ENCODE measurements around the gene PNISR.
A peak's percentile ranks its signal among the peaks of the same experiment; 100 is the strongest.
"Not testable (repeated sequence)": the region's sequence is repeated elsewhere in the genome, so short reads cannot be mapped to it uniquely, and the experiment has no call there.

PNISR gene, protein sequence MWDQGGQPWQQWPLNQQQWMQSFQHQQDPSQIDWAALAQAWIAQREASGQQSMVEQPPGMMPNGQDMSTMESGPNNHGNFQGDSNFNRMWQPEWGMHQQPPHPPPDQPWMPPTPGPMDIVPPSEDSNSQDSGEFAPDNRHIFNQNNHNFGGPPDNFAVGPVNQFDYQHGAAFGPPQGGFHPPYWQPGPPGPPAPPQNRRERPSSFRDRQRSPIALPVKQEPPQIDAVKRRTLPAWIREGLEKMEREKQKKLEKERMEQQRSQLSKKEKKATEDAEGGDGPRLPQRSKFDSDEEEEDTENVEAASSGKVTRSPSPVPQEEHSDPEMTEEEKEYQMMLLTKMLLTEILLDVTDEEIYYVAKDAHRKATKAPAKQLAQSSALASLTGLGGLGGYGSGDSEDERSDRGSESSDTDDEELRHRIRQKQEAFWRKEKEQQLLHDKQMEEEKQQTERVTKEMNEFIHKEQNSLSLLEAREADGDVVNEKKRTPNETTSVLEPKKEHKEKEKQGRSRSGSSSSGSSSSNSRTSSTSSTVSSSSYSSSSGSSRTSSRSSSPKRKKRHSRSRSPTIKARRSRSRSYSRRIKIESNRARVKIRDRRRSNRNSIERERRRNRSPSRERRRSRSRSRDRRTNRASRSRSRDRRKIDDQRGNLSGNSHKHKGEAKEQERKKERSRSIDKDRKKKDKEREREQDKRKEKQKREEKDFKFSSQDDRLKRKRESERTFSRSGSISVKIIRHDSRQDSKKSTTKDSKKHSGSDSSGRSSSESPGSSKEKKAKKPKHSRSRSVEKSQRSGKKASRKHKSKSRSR

DNA sequence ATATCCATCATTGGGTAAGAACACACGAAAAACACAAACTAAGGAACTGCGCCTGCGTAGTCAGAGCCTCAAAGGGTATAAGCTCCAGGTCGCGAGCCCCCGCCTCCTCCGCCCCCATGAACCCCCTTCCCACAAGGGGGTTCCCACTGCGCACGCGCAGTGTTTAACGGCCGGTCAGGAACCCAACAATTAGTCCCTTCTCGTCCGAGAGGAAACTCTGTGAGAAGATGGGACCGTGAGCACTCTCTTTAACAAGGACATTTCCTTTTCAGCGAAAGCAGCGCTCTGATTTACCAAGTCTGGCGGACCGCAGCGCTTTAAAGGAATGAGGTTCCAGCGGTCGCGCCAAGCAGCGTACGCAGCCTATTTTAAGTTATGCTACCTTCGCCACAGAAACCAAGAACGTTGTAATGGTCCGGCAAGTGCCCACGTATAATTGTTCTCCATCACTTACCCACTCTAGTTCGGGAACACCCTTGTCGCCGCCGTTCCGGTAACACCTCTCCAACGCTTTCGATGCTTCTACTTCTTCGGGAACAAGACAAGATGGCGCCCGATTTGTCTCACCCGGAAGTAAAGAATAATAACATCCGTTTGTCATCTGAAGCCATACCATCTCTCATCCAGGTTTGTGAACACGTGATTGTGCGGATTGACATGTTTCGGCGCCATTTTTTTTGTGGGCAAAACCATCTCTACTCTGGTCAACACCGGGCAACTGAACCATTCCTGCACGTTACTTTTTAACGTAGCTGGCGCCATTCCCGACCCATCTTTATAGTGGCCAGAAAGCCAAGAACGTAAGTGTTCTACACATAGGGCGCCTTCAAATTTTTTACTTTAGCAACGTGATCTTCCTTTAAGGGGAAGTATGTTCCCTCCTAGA, at the start of gene PNISR:
TSS of gene PNISR (minus strand) at position 548 of the 886 bp plus-strand sequence. CDS start 10,649 bp downstream, outside the sequence.
- DNase-seq (ENCODE audit: low read depth): peak; percentile 99

DNA sequence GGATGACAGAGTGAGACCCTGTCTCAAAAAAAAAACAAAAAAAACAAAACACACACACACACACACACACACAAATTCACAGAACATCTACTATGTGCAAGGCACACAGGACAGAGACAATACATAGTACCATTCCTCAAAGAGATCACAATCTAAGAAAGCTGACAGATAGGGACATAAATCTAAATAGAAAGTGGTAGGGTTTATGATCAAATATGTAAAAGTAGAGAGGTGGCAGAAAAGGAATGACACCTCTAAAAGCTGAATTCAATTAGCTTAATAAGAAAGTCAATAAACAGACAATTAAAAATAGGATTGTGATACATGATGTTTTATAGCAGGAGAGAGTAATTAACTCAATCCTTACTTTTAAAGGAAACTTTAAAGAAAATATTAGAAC, 48.6 kb upstream of the PNISR start:
- DNase-seq (ENCODE audit: low read depth): no peak

DNA sequence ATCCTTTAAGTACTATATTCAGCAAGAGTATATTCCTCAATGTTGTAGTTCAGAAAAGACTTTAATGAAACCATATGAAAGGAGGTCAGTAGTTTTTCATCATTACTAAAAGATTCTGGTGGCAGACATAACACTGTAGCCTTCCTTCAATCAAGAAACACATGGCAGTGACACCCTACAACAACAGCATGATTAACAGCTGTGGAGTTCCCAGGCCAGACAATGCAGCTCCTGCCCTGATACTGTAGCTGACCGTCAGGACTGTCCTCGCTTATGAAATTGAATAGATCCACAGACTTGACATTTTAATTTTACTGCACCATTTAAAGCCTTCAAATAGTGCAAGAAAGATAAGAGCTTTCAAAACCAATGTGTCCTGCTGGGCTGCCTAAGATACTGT, 46.5 kb upstream of the PNISR start:
- no peak for DNase-seq (ENCODE audit: low read depth)

DNA sequence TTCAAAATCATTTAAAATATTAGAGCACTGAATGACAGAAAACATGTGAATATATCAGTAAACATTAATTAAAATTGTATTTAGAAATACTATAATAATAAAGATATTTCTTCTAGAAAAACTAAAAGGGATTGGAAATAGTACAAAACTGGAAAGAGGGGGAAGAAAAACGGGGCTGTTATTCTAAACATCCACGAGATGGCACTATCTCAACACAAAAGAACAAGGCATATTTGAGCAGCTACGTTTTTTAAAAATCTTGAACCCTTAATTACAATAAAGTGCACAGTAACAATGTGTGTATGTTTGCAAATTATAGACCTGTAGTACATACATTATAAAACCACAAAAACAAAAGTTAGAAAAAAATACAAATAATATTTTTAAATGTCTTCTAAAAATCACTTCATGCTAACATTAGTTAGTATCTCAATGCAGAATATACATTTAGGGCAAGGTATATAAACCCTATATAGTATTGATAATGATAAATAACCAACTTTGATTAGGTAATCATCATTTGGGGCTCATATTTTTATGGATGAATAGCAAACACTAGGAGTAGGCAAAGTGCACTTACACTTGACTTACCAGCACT, 42.5 kb upstream of the PNISR start:
- DNase-seq (ENCODE audit: low read depth): peak; percentile 24

DNA sequence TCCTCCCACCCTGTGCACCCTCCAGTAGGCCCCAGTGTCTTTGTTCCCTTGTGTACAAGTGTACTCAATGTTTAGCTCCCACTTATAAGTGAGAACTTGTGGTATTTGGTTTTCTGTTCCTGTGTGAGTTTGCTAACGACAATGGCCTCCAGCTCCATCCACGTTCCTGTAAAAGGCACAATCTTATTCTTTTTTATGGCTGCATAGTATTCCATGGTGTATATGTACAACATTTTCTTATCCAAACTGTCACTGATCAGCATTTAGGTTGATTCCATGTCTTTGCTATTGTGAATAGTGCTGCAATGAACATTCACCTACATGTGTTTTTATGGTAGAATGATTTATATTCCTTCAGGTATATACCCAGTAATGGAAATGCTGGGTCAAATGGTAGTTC, 34.0 kb upstream of the PNISR start:
- not testable (repeated sequence) for DNase-seq (ENCODE audit: low read depth)

DNA sequence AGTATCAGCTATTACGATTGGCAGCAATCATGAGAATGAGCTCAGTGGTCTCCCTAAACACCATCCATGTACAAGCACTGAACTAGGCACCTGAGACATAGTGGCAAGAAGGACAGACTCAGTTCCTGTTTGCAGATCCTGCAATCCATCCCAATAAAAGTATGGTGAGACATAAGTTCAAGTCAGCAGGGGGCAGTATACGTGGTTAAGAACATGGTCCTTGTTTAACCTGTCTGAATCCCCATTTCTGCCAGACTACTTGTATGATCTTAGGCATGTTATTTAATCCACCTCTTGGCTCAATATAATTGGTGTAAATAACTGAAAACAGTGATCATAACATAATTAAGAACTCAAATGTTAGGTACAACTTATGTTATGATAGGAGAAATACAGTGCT, 33.2 kb upstream of the PNISR start:
- peak; percentile 60 for DNase-seq (ENCODE audit: low read depth)

DNA sequence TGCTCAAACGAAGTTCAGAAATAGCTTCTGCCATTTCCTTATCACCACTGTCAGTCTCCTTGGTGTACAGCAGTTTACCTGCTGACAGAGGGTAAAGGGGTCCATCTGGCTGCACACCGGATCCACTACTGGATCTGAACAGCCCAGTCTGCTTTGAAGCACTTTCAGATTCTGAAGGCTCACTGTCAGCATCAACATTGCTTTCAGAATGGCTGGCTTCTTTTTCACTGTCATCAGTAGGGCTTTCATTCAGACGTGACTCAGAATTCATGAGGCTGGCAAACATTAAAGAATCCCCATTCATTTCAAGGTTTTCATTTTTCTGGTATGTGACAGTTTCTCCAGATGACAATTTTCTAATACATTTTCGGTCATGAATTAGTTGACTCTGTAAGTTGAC, 21.0 kb upstream of the PNISR start:
- no peak for DNase-seq (ENCODE audit: low read depth)

DNA sequence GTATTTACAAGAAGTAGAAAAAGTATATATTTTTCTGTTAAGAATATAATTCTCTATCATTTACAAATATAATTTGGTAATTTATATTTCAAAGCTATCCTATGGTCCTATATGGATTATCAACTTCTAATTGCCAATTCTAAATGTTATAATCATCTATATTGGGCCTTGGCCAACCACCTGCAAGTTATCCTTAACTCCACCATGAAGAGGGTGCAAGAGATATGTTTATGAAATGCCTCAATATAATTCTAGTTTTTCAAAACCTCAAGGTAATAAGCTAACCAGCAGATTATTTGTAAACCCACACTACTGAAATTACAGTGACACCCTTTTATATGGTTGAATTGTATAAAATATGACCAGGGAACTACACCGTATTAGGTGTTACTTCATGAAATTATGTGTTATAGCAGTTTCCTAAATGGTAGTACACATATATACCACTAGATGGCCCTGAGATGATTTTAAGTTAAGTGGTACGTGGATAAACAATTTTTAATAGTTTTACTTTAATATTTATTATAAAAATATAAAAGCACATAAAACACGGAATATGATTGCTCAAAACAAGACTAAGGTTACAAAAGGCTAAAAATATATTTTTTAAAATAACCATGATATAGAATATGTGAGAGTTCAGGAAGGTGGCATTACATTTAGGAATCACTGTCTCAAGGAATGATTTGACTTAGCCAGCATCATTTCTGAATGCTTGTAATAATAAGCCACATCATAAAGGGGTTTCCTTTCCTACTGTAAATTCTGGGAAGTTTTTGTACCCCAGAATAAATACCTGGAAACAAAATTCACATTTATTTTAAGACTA, 9.8 kb upstream of the PNISR start:
- DNase-seq (ENCODE audit: low read depth): peak; percentile 50

DNA sequence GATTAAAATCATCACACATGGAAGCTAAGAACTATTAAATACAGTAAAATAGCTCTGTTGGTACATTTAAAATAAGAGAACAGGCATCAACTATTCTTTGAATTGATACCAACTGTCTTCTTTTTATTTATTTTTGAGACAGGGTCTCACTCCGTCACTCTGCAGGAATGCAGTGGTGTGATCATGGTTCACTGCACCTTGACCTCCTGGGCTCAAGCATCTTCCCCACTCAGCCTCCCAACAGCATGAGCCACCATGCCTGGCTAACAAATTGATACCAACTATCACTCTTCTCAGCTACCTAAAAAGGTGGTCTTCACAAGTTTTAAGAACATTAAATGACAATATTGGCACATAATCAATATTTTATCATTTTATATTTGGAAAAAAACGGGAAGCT, 7.8 kb upstream of the PNISR start:
- peak; percentile 29 for DNase-seq (ENCODE audit: low read depth)

DNA sequence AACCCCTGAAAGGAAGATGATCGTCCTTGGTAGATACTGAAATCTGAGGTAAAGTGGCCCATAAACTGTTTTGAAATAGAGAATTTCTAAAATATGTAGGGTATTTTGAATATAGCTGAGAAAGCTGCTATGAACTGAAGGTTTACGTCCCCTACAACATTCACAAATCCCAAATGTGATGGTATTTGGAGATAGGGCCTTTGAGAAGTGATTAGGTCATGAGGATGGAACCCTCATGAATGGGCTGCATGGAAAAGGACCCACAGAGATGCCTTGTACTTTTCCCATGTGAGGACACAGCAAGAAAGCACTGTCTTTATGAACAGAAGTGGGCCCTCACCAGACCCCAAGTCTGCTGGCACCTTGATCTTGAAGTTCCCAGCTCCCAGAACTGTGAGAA, 6.8 kb upstream of the PNISR start:
- DNase-seq (ENCODE audit: low read depth): no peak

DNA sequence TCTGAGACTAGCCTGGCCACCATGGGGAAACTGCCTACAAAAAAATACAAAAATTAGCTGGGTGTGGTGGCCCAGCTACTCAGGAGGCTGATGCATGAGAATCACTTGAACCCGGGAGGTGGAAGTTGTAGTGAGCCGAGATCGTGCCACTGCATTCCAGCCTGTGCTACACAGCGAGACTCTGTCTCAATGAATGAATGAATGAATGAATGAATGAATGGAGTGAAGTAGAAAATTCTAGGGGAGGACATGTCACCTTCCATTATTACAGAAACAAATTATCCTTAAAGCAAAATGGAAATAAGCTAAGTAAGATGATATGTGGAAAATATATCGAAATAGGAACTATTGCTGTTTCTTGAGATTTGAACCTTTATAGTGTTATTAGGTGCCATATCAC, 2.9 kb upstream of the PNISR start:
- no peak for DNase-seq (ENCODE audit: low read depth)

DNA sequence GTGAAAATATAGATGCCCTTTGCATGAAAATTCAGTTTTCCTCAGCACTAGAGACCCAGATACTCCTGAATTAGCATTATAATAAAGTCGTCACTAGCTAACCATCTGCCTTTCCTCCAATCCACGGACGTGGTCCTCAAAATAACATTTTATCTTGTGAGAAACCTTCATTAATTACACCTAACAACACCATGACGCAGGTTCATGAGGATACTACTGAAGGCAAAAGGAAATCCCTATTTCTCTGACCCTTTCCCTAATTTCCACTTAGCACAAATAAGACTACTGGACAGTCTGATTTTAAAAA, 1.3 kb upstream of the PNISR start:
- DNase-seq (ENCODE audit: low read depth): no peak

DNA sequence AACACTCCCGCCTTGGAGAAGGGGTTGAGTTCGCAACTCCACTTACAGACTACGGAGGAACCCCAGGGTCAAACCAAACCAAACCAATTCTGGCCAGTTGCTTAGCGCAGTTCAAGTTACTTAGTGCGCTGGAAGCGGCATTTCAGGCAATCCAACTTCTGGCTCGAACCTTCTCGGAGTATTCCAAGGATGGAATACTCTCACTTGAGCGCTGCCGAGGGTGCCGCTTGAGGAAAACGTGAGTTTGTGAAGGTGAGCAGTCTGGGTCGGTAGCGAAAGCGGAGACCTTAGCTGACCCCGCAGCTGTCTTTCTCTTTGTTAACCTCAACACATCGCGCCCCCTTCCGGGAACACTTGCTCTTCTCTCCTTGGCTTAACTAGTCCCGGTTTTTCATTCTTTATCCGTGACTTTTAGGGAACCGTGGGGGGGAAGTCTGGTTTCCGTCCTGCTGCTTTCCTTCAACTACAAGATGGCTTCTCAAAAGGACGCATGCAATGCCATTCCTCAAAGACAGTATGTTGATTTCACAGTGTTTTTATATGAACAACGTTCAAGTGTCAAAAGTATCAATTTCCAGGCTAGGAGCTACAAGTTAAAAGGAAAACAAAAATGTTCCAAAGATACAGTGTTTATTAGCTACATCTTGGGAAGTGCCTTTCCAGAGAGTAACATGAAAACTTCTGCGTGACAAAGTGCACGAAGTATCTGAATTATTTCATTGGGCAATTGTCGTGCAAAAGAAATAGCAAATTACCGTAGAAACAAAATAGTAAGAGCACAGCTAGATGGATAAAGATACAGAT, 741 bp upstream of the PNISR start:
- DNase-seq (ENCODE audit: low read depth): peak; percentile 84

DNA sequence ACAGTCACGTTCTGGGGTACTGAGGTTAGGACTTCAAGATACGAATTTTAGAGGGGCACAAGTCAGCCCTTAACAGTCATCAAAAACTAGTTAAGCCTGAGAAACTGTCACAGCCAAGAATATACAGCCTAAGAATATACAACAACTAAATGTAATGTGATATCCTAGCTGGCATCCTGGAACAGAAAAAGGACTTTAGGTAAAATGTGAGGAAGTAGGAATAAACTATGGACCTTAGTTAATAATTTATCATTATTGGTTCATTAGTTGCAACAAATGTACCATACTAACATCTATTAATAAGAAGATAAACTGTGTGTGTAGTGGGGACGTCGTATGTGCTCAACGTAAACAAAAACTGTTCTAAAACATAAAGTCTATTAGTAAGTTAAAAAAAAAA, 1.1 kb downstream of the PNISR start:
- no peak for DNase-seq (ENCODE audit: low read depth)

DNA sequence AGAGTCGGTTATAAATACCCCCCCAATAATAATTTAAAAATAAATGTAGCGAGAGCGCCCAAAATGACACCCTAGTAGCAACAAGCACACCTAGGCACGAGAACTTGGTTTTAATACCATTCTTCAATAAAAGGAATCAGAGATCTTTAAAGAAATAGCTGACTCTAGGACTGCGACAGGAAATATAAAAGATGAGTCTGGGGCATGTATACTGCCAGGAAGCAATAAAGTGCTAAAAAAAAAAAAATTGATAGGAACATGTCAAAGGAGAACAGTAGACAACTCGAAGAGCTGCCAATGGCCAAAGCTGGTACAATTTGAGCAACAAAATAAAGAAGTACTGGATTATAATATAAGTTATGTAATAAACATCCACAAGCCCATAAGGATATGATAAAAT, 2.2 kb downstream of the PNISR start:
- DNase-seq (ENCODE audit: low read depth): no peak

DNA sequence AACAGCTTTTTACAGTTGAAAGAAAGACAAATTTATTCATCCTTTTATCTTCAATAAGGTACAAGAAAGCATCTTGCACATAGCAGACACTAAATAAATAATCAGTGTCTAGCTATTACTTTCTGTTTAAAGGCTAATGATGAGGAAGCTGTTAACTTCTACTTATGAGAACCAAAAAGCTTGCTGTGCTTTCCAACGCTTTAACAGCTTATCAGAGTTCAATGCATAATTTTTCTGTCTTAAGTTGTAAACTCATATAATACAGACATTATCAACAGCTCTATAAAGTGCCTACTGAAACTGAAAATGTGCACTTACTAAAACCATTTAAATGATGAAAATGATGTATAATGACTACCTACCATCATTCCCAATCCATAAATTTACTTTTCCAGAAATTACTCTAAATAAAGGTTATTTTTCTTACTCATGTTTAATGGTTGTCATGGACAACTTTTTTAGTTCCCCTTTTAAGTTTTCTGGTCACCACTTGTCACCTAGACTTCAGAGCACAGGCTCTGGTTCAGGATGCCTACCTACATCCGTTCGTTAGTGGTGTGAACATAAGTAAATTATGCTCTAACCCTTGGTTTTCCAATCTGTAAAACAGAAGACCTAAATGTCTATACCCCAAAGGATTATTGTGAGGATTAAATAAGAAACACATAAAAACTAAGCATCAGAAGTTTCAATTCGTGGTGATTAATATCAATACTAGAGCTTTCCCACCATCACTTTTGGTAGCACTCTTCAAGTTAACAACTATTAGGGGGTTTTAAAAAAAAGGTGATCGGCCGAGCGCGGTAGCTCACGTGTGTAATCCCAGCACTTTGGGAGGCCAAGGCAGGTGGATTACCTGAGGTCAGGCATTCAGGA, 8.0 kb downstream of the PNISR start:
- DNase-seq (ENCODE audit: low read depth): no peak

DNA sequence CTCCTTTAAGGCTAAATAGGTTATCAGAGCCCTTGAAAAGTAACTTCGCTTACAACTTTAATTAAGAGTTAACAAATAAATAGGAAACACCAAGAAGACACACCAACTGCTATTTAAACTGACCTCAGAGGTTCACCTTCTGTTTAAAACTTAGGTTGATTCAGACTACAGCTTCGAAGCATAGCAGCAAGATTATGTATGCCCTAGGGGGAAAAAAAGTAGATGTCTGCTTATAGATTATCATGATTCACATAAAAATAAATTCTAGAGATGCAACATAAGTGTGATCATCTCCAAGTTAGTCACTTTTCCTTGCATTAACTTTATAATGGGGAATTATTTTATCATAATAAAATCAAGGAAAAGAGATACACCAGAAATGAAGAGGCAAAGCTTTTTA, 8.9 kb downstream of the PNISR start:
- no peak for DNase-seq (ENCODE audit: low read depth)

DNA sequence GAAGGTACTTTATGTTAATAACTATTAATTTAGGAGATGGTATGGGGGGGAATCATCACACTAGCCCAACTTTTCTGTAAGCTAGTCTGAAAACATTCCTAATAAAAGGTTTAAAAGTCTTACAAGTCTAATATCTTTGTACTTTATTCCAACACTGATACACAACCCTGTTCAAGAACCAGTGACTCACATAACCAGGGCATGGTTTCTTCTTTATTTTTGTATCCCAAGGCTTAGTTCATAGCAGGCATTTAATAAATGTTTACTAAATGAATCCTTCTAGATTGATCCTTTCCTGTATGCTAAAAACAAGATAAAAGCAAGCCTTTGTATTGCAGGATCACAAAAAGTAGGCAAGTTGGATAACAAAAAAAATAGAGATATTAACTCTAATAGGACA, 9.7 kb downstream of the PNISR start:
- peak; percentile 59 for DNase-seq (ENCODE audit: low read depth)

DNA sequence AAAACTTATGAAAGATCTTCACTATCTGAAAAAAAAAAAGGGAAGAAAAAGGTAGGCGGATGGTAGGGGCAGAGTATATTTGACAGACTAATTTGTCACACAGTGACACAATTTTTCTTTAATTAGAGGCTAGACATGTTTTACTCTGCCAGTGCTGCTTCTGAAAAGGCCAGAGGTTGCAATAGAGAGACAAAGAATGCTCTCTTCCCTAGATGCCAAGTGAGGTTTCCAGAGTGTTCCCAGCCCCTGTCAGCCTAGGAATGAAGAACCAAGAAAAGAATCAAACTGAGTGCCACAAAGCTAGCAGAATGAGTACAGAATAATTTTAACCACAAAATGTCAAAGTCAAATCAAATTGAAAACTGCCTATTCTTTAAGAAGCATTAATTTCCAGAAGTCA, 13.0 kb downstream of the PNISR start:
- no peak for DNase-seq (ENCODE audit: low read depth)
